Measurements from ENCODE around the gene MED22.

GRCh38 chr9:133323211-133323610, 24.7 kb downstream of the MED22 start:
- no peak for TF ChIP-seq CTCF (IDR thresholded peaks at IDR 0.05 in 2 of 3, conservative IDR thresholded peaks at IDR 0.05 in 1 of 3; ENCODE audit: borderline replicate concordance in 1 of 3, insufficient read depth in 1 of 3, low read depth in 2 of 3, low read length in 2 of 3)
- no peak for TF ChIP-seq POLR2AphosphoS5 (IDR thresholded peaks at IDR 0.05; ENCODE audit: low read depth, low read length)
- no peak for TF ChIP-seq POLR2A (IDR thresholded peaks at IDR 0.05; ENCODE audit: borderline replicate concordance, extremely low read depth, insufficient read depth, insufficient read length)
- no peak for TF ChIP-seq EGR1 (IDR thresholded peaks at IDR 0.05; ENCODE audit: low read depth)
- no peak for TF ChIP-seq YY1 (IDR thresholded peaks at IDR 0.05; ENCODE audit: extremely low read depth, insufficient replicate concordance, low read depth, low read length)
- no peak for TF ChIP-seq SRF (IDR thresholded peaks at IDR 0.05; ENCODE audit: low read depth)
- no peak for TF ChIP-seq CBX3 (IDR thresholded peaks at IDR 0.05; ENCODE audit: low read depth)
- TF ChIP-seq, protein P1, sequence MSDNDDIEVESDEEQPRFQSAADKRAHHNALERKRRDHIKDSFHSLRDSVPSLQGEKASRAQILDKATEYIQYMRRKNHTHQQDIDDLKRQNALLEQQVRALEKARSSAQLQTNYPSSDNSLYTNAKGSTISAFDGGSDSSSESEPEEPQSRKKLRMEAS (IDR thresholded peaks at IDR 0.05): no peak
- no peak for TF ChIP-seq RAD21 (IDR thresholded peaks at IDR 0.05; ENCODE audit: low read depth)
- TF ChIP-seq REST (IDR thresholded peaks at IDR 0.05; ENCODE audit: low read depth): no peak
- TF ChIP-seq EZH2phosphoT487 (IDR thresholded peaks at IDR 0.05; ENCODE audit: borderline replicate concordance): no peak
- no peak for TF ChIP-seq JUND (IDR thresholded peaks at IDR 0.05)
- no peak for TF ChIP-seq TCF7L2 (IDR thresholded peaks at IDR 0.05; ENCODE audit: borderline replicate concordance, extremely low read depth, insufficient read depth, insufficient read length)
- TF ChIP-seq EZH2 (IDR thresholded peaks at IDR 0.05): no peak
